GM19467 (cell line): ENCODE data around the gene S100A12.

Experiments
- ATAC-seq: cut with Tn5 transposase; IDR thresholded peaks from one replicate; pipeline ENCODE4 v1.9.1; 2021; ENCODE audit warnings: mild to moderate bottlenecking, moderate library complexity; ENCODE audit not compliant: unreplicated experiment

The S100A12 gene

DNA sequence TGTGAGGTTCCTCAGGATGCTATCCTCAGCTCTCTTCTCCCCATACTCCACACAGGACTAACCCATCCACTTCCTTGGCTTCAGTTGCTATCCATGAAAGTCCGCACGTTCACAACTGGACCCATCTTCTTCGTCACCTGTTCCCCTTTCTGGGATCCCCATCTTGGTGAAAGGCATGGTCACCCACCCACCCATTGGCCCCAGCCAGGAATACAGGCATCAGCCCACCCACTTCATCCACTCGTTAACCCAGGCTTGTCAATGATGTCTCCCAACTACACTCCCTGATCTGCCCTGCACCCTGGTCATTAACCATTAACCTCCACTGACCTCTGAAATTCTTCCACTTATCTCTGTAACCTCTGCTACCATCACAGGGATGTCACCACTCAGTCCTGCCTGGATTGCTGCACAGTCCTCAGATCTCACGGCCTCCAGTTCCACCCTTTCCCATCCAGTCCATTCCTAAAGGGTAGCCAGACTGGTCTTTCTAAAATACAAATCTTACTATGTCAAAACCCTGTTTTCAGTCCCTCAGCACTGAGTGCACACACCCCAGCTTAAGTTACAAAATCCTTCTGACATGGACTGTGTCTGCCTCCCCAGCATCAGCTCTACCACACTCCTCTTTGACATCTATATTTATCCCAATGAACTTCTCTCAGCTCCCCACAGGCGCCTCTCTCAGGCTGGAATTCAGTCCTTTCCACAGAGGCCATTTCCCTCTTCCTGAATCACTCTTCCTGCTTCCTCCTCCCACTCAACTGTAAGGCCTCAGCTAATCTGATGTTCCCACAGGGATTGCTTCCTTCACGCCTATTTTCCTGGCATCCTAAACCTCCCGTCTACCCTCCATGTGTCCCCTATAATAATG, 37.2 kb downstream of the S100A12 start:
- ATAC-seq, result no peak

DNA sequence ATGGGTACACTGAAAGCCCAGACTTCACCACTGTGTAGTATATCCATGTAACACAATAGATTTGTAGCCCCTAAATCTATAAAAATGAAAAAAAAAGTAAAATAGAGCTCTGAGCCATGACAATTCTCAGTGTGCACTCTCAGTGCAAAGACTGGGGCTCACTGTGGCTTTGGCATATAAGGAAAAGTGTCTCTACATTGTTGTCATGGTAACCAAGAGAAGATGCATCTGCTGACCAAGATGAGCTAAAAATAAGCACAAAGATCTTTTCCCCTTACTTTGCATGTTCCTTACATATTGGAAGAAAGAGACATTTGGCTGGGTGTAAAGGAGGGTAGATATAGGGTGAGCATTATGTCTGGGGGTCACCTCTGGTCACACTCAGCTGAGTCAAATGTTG, 38.8 kb downstream of the S100A12 start:
- no peak for ATAC-seq

DNA sequence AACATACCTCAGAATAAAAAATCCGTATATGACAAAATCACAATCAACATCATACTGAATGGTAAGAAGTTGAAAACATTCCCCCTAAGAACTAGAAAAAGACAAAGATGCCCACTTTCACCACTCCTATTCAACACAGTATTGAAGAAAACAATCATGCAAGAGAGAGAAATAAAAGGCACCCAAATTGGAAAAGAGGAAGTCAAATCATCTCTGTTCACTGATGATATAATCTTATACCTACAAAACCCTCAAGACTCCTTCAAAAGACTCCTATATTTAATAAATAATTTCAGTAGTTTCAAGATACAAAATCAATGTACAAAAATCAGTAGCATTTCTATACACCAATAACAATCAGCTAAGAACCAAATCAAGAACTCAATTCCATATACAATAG, 41.5 kb downstream of the S100A12 start:
- ATAC-seq, result no peak

DNA sequence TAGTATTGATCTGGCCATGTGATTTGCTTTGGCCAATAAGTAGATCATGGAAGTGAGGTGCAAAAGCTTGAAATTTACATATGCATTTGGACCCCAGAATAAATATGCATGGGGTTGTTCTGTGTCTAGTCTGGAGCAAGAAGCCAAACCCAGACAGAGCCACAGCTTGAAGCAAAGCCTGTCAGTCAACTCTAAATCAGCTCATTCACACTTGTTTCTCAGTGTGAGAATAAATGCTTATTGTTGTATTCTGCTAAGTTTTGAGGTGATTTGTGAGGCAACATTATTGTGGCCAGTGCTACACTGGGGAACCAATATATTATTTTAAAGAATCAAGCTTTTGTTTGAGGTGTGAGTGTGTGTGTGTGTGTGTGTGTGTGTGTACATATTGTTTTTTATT, 50.5 kb downstream of the S100A12 start:
- ATAC-seq, result no peak
